Endometrium (tissue), 2 donors: ENCODE measurements around the gene COG5.
"Not testable (repeated sequence)": the region's sequence is repeated elsewhere in the genome, so short reads cannot be mapped to it uniquely, and the experiment has no call there.

Experiments
- FAIRE-seq: peaks from 2 replicates; lab custom pipeline; 2012; peaks lifted over from hg19 to GRCh38; lab: Jason Lieb, UNC
- donor health status: control.
- donor health status: control.

Gene COG5

GRCh38 chr7:107269790-107270189, 293.9 kb downstream of the COG5 start:
- no peak for FAIRE-seq

GRCh38 chr7:107268594-107268993, 295.1 kb downstream of the COG5 start:
- FAIRE-seq = no peak

- FAIRE-seq = no peak
Measured at GRCh38 chr7:107267138-107267537, 296.6 kb downstream of the COG5 start.

GRCh38 chr7:107264723-107265122, 299.0 kb downstream of the COG5 start:
- no peak for FAIRE-seq

GRCh38 chr7:107262857-107263256, 300.9 kb downstream of the COG5 start:
- FAIRE-seq = no peak

GRCh38 chr7:107258737-107259136, 305.0 kb downstream of the COG5 start:
- no peak for FAIRE-seq

- no peak for FAIRE-seq
Measured at GRCh38 chr7:107255602-107256001, 308.1 kb downstream of the COG5 start.

GRCh38 chr7:107254398-107254985, 309.2 kb downstream of the COG5 start:
- no peak for FAIRE-seq

GRCh38 chr7:107253599-107253998, 310.1 kb downstream of the COG5 start:
- no peak for FAIRE-seq

GRCh38 chr7:107251963-107252362, 311.8 kb downstream of the COG5 start:
- no peak for FAIRE-seq

GRCh38 chr7:107248551-107249316, 315.0 kb downstream of the COG5 start:
- no peak for FAIRE-seq

- not testable (repeated sequence) for FAIRE-seq
Measured at GRCh38 chr7:107246836-107247235, 316.9 kb downstream of the COG5 start.

- no peak for FAIRE-seq
Measured at GRCh38 chr7:107244613-107245012, 319.1 kb downstream of the COG5 start.

GRCh38 chr7:107242267-107242666, 321.5 kb downstream of the COG5 start:
- FAIRE-seq = no peak

GRCh38 chr7:107237451-107237850, 326.3 kb downstream of the COG5 start:
- FAIRE-seq = no peak

GRCh38 chr7:107236862-107237261, 326.9 kb downstream of the COG5 start:
- no peak for FAIRE-seq

- no peak for FAIRE-seq
Measured at GRCh38 chr7:107234436-107234835, 329.3 kb downstream of the COG5 start.

GRCh38 chr7:107233981-107234380, 329.7 kb downstream of the COG5 start:
- no peak for FAIRE-seq

GRCh38 chr7:107233174-107233573, 330.5 kb downstream of the COG5 start:
- no peak for FAIRE-seq

GRCh38 chr7:107232568-107233090, 331.1 kb downstream of the COG5 start:
- FAIRE-seq = no peak

GRCh38 chr7:107230334-107230733, 333.4 kb downstream of the COG5 start:
- no peak for FAIRE-seq

GRCh38 chr7:107228291-107228690, 335.4 kb downstream of the COG5 start:
- FAIRE-seq = no peak

- FAIRE-seq = no peak
Measured at GRCh38 chr7:107224374-107225223, 339.1 kb downstream of the COG5 start.
